ENCODE results near the gene AMBN. TPM values are rescaled to one million over a fixed set of nuclear protein-coding genes. Genes with fewer than 3 reads are reported as not detected.

The AMBN gene
- polyA plus RNA-seq, 1 donor (not counting 4 experiments of a cell fraction or from before 2014, with no cell fraction given) = not detected

DNA sequence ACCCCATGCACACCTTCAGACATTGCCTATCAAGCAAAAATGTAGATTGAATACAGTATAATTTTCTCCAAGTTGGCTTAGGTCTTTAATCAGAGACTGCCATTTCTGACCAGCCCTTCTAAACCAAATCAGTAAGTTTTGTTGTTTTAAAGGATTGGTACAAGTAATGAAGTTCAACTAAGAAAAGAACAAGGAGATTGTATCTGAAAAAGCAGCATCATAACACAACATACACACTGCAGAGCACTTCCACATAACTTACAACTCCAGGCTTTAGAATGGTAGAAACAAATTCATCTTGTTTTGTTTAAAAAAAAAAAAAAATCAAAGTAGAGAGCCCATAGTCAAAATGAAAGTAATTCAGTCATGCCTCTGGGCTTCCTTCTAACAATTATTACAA lies 16.1 kb upstream of the AMBN start:
- H3K27ac ChIP-seq (ENCODE audit: control insufficient read depth, insufficient read depth, low read length) = no peak overlapping the region
- no peaks in the 10 kb centered on the region for H4K20me1 ChIP-seq (ENCODE audit: control insufficient read depth, extremely low read depth, insufficient read depth, low read length)
- FAIRE-seq (no peak), DNase-seq (ENCODE audit: low read depth, low spot score) (no peak)
- H3K9ac ChIP-seq (ENCODE audit: control insufficient read depth, extremely low read depth, insufficient read depth, low read length) = no peak overlapping the region
- no peak overlapping the region for H3K4me2 ChIP-seq (ENCODE audit: control insufficient read depth, extremely low read depth, insufficient read depth, low read depth, low read length)
- H3K4me1 ChIP-seq (ENCODE audit: control insufficient read depth, extremely low read depth, insufficient read depth, low read length) = no peaks in the 10 kb centered on the region
- dilution Hi-C loops (cut with MboI; ENCODE audit: extremely low pct_ligation_motif_present, low sequenced_read_pairs) = no loop called here
- no peaks in the 10 kb centered on the region for H3K9me3 ChIP-seq (ENCODE audit: control insufficient read depth, low read depth, low read length)
- no peak overlapping the region for H2AFZ ChIP-seq (ENCODE audit: control insufficient read depth, low read length)
- no peak overlapping the region for H3K4me3 ChIP-seq (ENCODE audit: control insufficient read depth in 2 of 3, extremely low read depth in 1 of 3, insufficient read depth in 2 of 3, low read depth in 1 of 3, low read length in 3 of 3)
- H3K36me3 ChIP-seq (ENCODE audit: control insufficient read depth in 2 of 2, extremely low read depth in 1 of 2, insufficient read depth in 2 of 2, low read length in 2 of 2) = no peaks in the 10 kb centered on the region
- TF ChIP-seq, protein P1, sequence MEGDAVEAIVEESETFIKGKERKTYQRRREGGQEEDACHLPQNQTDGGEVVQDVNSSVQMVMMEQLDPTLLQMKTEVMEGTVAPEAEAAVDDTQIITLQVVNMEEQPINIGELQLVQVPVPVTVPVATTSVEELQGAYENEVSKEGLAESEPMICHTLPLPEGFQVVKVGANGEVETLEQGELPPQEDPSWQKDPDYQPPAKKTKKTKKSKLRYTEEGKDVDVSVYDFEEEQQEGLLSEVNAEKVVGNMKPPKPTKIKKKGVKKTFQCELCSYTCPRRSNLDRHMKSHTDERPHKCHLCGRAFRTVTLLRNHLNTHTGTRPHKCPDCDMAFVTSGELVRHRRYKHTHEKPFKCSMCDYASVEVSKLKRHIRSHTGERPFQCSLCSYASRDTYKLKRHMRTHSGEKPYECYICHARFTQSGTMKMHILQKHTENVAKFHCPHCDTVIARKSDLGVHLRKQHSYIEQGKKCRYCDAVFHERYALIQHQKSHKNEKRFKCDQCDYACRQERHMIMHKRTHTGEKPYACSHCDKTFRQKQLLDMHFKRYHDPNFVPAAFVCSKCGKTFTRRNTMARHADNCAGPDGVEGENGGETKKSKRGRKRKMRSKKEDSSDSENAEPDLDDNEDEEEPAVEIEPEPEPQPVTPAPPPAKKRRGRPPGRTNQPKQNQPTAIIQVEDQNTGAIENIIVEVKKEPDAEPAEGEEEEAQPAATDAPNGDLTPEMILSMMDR (optimal IDR thresholded peaks at IDR 0.05 in 1 of 3, IDR thresholded peaks at IDR 0.05 in 1 of 3, conservative IDR thresholded peaks at IDR 0.05 in 1 of 3; ENCODE audit: extremely low read depth in 1 of 3, insufficient read depth in 2 of 3, low read length in 3 of 3) = no peak
- TF ChIP-seq EZH2 (IDR thresholded peaks at IDR 0.05; ENCODE audit: low read length) = no peak
- no peaks in the 10 kb centered on the region for H3K79me2 ChIP-seq (ENCODE audit: control insufficient read depth, insufficient read depth, low read length)
- H3K9me1 ChIP-seq (ENCODE audit: control insufficient read depth, extremely low read depth, insufficient read depth, low read length) = no peaks in the 10 kb centered on the region
- no peaks in the 10 kb centered on the region for H3K27me3 ChIP-seq (ENCODE audit: control insufficient read depth, extremely low read depth, insufficient read depth, low read length)

DNA sequence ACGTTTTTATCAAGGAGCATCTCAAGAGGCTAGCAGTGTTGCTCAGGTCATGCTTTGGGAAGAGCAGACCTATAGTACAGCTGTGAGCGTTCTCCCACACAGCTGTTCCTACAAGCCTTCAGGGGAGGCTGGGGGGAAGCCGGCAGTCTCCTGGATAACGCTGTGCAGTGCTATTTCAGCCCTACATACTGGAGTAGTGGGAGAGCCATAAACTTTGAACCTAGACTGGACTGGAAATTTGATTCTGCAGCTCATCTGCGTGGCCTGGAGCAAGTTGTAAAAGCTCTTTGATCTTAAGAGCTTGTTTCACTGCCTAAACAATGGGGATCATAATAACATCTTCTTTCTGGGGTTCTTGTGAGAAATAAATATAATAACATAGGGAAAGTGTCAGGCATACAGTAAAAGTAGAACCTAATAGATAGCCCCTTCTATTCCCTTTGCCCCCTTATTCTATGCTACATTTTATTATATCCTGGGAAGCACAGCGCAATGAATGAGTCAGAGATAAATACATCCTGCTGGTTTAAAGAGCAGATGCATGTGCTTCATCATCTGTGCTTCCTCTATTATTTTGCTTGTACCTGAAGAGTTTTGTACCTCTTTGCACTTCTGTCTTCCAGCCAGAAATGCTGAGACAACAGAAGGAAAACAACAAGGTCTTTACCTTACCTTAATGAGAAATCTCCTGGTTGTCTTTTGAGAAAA lies 14.7 kb upstream of the AMBN start:
- H3K79me2 ChIP-seq (ENCODE audit: control insufficient read depth, insufficient read depth, low read length) = no peaks in the 10 kb centered on the region
- H3K4me1 ChIP-seq (ENCODE audit: control insufficient read depth, extremely low read depth, insufficient read depth, low read length) = no peaks in the 10 kb centered on the region
- no peak overlapping the region for H3K4me2 ChIP-seq (ENCODE audit: control insufficient read depth, extremely low read depth, insufficient read depth, low read depth, low read length)
- H3K9ac ChIP-seq (ENCODE audit: control insufficient read depth, extremely low read depth, insufficient read depth, low read length) = no peak overlapping the region
- H3K36me3 ChIP-seq (ENCODE audit: control insufficient read depth in 2 of 2, extremely low read depth in 1 of 2, insufficient read depth in 2 of 2, low read length in 2 of 2) = no peaks in the 10 kb centered on the region
- no peak for DNase-seq (ENCODE audit: low read depth, low spot score)
- no peaks in the 10 kb centered on the region for H4K20me1 ChIP-seq (ENCODE audit: control insufficient read depth, extremely low read depth, insufficient read depth, low read length)
- no peak overlapping the region for H3K4me3 ChIP-seq (ENCODE audit: control insufficient read depth in 2 of 3, extremely low read depth in 1 of 3, insufficient read depth in 2 of 3, low read depth in 1 of 3, low read length in 3 of 3)
- dilution Hi-C loops (cut with MboI; ENCODE audit: extremely low pct_ligation_motif_present, low sequenced_read_pairs) = no loop called here
- no peaks in the 10 kb centered on the region for H3K27me3 ChIP-seq (ENCODE audit: control insufficient read depth, extremely low read depth, insufficient read depth, low read length)
- no peak overlapping the region for H3K27ac ChIP-seq (ENCODE audit: control insufficient read depth, insufficient read depth, low read length)
- H3K9me3 ChIP-seq (ENCODE audit: control insufficient read depth, low read depth, low read length) = no peaks in the 10 kb centered on the region
- FAIRE-seq = no peak
- H3K9me1 ChIP-seq (ENCODE audit: control insufficient read depth, extremely low read depth, insufficient read depth, low read length) = no peaks in the 10 kb centered on the region
- no peak for TF ChIP-seq EZH2 (IDR thresholded peaks at IDR 0.05; ENCODE audit: low read length)
- TF ChIP-seq, protein P1 (optimal IDR thresholded peaks at IDR 0.05 in 1 of 3, IDR thresholded peaks at IDR 0.05 in 1 of 3, conservative IDR thresholded peaks at IDR 0.05 in 1 of 3; ENCODE audit: extremely low read depth in 1 of 3, insufficient read depth in 2 of 3, low read length in 3 of 3) = no peak
- no peak overlapping the region for H2AFZ ChIP-seq (ENCODE audit: control insufficient read depth, low read length)
